Mammary epithelial cell (primary cell): ENCODE data around the gene HAUS5.

Experiments used
- EZH2 ChIP-seq: IDR thresholded peaks from 2 replicates; pipeline ENCODE4 v1.6.1; 2012; ENCODE audit warnings: low read length, inconsistent platforms, borderline replicate concordance
- TF ChIP-seq, protein P1 (sequence below), 2 donors: IDR thresholded peaks in 1 of 2; conservative IDR thresholded peaks in 1 of 2; 2 replicates each; pipeline ENCODE4 v1.5.1; 2011 to 2012; ENCODE audit warnings: inconsistent platforms in 2 of 2, low read length in 2 of 2, mild to moderate bottlenecking in 2 of 2, control low read depth in 1 of 2, low read depth in 1 of 2; ENCODE audit not compliant: insufficient read depth in 1 of 2; ENCODE audit errors: extremely low read depth in 1 of 2

DNA sequence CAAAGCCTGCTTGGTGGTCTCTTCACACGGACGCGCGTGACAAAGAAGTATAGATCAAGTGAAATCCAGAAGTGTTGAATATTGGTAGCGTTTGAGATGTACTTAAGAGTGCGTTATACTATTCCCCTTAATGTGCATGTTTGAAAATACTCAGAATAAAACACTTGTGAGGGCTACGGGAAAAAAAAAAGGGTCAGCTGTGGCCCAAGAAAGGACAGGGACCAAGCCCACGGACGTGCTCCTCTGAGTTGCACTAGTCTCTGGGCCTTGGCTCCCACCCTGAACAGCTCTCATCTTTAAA is 15.7 kb downstream of the HAUS5 start:
- TF ChIP-seq, protein P1, sequence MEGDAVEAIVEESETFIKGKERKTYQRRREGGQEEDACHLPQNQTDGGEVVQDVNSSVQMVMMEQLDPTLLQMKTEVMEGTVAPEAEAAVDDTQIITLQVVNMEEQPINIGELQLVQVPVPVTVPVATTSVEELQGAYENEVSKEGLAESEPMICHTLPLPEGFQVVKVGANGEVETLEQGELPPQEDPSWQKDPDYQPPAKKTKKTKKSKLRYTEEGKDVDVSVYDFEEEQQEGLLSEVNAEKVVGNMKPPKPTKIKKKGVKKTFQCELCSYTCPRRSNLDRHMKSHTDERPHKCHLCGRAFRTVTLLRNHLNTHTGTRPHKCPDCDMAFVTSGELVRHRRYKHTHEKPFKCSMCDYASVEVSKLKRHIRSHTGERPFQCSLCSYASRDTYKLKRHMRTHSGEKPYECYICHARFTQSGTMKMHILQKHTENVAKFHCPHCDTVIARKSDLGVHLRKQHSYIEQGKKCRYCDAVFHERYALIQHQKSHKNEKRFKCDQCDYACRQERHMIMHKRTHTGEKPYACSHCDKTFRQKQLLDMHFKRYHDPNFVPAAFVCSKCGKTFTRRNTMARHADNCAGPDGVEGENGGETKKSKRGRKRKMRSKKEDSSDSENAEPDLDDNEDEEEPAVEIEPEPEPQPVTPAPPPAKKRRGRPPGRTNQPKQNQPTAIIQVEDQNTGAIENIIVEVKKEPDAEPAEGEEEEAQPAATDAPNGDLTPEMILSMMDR (conservative IDR thresholded peaks at IDR 0.05 in 1 of 2, IDR thresholded peaks at IDR 0.05 in 1 of 2; ENCODE audit: extremely low read depth in 1 of 2, insufficient read depth in 1 of 2, low read depth in 1 of 2, low read length in 2 of 2): no peak
- no peak for TF ChIP-seq EZH2
